CD4-positive, alpha-beta T cell (primary cell): ENCODE measurements around the gene OR5AN1. TPM values are rescaled to one million over a fixed set of nuclear protein-coding genes. Genes with fewer than 3 reads are reported as not detected.

Experiments used
- ATAC-seq: fragments of 200-7000 bp; cut with Tn5 transposase; one replicate; pipeline ENCODE4 v1.10.0; 2022; ENCODE audit warnings: mild to moderate bottlenecking; ENCODE audit not compliant: poor library complexity
- CTCF ChIA-PET: fragments of 350-600 bp; sonication (Branson Sonifier 250); formaldehyde crosslinking; loops from one replicate; lab custom pipeline; 2021; ENCODE audit warnings: antibody characterized with exemption, inconsistent platforms; lab: Charles Lee
- POLR2A ChIA-PET: fragments of 350-600 bp; sonication (Branson Sonifier 250); formaldehyde crosslinking; loops from one replicate; lab custom pipeline; 2021; ENCODE audit warnings: antibody characterized with exemption, inconsistent platforms; lab: Charles Lee
- DNase-seq, 14 experiments: peaks; one replicate each; pipeline ENCODE4 v3.0.0-alpha.2; 2013 to 2020; ENCODE audit warnings: mixed read lengths in 2 of 14
- H3K27ac ChIP-seq, 2 donors: one replicate each; pipeline versions ENCODE4 v1.5.1 to v1.7.0; 2013; ENCODE audit warnings: low read length in 2 of 2, low read depth in 1 of 2, mild to moderate bottlenecking in 1 of 2
- H3K27me3 ChIP-seq, 2 experiments: 1 replicate in 1 of 2; 2 replicates in 1 of 2; pipeline versions ENCODE4 v1.6.1 to v1.7.0; 2013; ENCODE audit warnings: low read length in 2 of 2, control low read depth in 1 of 2, mild to moderate bottlenecking in 1 of 2, moderate library complexity in 1 of 2; ENCODE audit not compliant: insufficient read depth in 2 of 2, control insufficient read depth in 1 of 2
- H3K36me3 ChIP-seq: one replicate; pipeline ENCODE4 v1.6.1; 2013; ENCODE audit warnings: low read length, control low read depth; ENCODE audit not compliant: insufficient read depth
- H3K4me1 ChIP-seq: one replicate; pipeline ENCODE4 v1.6.1; 2013; ENCODE audit warnings: low read length, control low read depth; ENCODE audit not compliant: insufficient read depth
- H3K4me3 ChIP-seq: one replicate; pipeline ENCODE4 v1.5.1; 2013; ENCODE audit warnings: mild to moderate bottlenecking, low read length, moderate library complexity
- H3K9me3 ChIP-seq, 2 experiments: 1 replicate in 1 of 2; 2 replicates in 1 of 2; pipeline versions ENCODE4 v1.6.1 to v1.7.0; 2013; ENCODE audit warnings: low read length in 2 of 2, mild to moderate bottlenecking in 2 of 2, control low read depth in 1 of 2, moderate library complexity in 1 of 2; ENCODE audit not compliant: control insufficient read depth in 1 of 2, insufficient read depth in 1 of 2
- H3K27ac Mint-ChIP-seq: one replicate; pipeline ENCODE4 v1.8.0; 2020; ENCODE audit warnings: mixed read lengths
- H3K27me3 Mint-ChIP-seq: one replicate; pipeline ENCODE4 v1.8.0; 2021; ENCODE audit warnings: mixed read lengths
- H3K36me3 Mint-ChIP-seq: one replicate; pipeline ENCODE4 v1.8.0; 2021; ENCODE audit warnings: low read depth, mixed read lengths
- H3K4me1 Mint-ChIP-seq: one replicate; pipeline ENCODE4 v1.8.0; 2021; ENCODE audit warnings: low read depth, mixed read lengths
- H3K4me3 Mint-ChIP-seq: one replicate; pipeline ENCODE4 v1.8.0; 2020; ENCODE audit warnings: mild to moderate bottlenecking, mixed read lengths
- H3K9me3 Mint-ChIP-seq: one replicate; pipeline ENCODE4 v1.8.0; 2020; ENCODE audit warnings: mixed read lengths
- intact Hi-C, 2 experiments: fragments of 100-400 bp; cut with DNase I in 1 of 2; cut with micrococcal nuclease in 1 of 2; formaldehyde crosslinking; loops; one replicate each; pipeline versions ENCODE4 v1.15.1 to v1.9.0; 2023 to 2025; cut with DNase I, micrococcal nuclease
- polyA plus RNA-seq, 2 donors: library from polyadenylated mRNA; unstranded; fragments of 120-200 nt; gene quantifications; one replicate each; pipeline ENCODE4 v1.2.1, GENCODE V29; 2013
- total RNA-seq, 174 experiments: library from RNA in 2 of 174; stranded (reverse) in 2 of 174; gene quantifications; one replicate each; pipeline ENCODE4 v1.2.3 and lab custom pipeline; 2021 to 2026
- TF ChIP-seq, protein P1 (sequence below): fragments of 200-600 bp; IDR thresholded peaks from one replicate; pipeline ENCODE4 v1.8.0; 2022; ENCODE audit warnings: antibody characterized with exemption, mild to moderate bottlenecking

OR5AN1 gene, protein sequence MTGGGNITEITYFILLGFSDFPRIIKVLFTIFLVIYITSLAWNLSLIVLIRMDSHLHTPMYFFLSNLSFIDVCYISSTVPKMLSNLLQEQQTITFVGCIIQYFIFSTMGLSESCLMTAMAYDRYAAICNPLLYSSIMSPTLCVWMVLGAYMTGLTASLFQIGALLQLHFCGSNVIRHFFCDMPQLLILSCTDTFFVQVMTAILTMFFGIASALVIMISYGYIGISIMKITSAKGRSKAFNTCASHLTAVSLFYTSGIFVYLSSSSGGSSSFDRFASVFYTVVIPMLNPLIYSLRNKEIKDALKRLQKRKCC
- total RNA-seq (not detected), total RNA-seq (lab: John Stamatoyannopoulos, UW) (0 to 0.13 (median 0) reads per million in 172 experiments)
- not detected for polyA plus RNA-seq (2013, experiment 1 of 2)
- under 0.01 TPM for polyA plus RNA-seq (2013, experiment 2 of 2)

DNA sequence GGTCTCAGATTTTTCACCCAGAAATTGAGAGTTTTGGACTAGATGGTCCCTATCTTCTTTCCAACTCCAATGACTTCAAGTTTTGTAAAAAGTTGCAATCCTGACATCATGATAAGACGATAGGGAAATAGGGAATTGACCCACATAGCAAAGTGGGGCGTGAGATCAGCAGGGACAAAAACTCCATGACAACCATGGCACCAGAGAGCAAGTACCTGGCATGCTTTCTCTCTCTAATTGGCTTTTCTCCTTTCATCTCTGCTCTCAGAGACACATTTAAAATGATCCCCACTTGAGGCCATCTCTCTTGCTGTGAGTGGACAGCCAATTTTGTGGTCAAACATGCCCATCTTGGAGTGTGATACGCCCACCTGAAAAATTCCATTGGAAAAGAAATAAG lies at the start of gene OR5AN1:
Gene OR5AN1 (plus strand): TSS at position 301 of the 400 bp plus-strand sequence. CDS start 5,564 bp downstream, outside the sequence.
- no peak for DNase-seq
- peaks cover 0 to 7% of the 10 kb centered on the region in 2 experiments for H3K9me3 ChIP-seq
- H3K4me3 ChIP-seq = no peak within 1 kb of the TSS
- Mint-ChIP-seq H3K36me3 (no peaks in the 10 kb centered on the region), H3K4me3 (no peak within 1 kb of the TSS), H3K9me3 (no peaks in the 10 kb centered on the region), H3K4me1 (no peaks in the 10 kb centered on the region), H3K27ac (no peak within 1 kb of the TSS), H3K27me3 (peaks cover 28% of the 10 kb centered on the region)
- TF ChIP-seq, protein P1, sequence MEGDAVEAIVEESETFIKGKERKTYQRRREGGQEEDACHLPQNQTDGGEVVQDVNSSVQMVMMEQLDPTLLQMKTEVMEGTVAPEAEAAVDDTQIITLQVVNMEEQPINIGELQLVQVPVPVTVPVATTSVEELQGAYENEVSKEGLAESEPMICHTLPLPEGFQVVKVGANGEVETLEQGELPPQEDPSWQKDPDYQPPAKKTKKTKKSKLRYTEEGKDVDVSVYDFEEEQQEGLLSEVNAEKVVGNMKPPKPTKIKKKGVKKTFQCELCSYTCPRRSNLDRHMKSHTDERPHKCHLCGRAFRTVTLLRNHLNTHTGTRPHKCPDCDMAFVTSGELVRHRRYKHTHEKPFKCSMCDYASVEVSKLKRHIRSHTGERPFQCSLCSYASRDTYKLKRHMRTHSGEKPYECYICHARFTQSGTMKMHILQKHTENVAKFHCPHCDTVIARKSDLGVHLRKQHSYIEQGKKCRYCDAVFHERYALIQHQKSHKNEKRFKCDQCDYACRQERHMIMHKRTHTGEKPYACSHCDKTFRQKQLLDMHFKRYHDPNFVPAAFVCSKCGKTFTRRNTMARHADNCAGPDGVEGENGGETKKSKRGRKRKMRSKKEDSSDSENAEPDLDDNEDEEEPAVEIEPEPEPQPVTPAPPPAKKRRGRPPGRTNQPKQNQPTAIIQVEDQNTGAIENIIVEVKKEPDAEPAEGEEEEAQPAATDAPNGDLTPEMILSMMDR = no peak
- ATAC-seq = no peak
- H3K36me3 ChIP-seq = no peaks in the 10 kb centered on the region
- intact Hi-C loops = no loop called here
- H3K27ac ChIP-seq = no peak within 1 kb of the TSS
- ChIA-PET POLR2A (no interaction called here), CTCF (no interaction called here)
- no peaks in the 10 kb centered on the region for H3K4me1 ChIP-seq
- peaks cover 0 to 5% of the 10 kb centered on the region in 2 experiments for H3K27me3 ChIP-seq

DNA sequence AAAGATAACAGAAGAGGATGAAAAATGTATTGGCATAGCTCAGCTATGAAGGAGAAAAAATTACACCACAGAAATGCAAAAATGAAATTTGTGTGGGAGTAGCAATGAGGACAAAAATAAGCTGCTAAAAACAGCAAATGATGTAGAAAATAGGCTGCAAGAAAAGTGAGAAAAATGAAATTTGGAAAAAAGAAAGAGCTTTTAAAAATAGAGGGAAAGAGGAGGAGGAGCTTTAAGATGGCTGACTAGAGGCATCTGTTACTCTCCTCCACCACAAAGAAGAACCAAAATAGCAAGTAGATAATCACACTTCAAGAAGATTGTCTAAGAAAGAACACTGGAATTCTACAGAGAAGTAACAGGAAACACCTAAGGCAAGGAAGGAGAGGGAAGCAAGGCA lies 23.7 kb upstream of the OR5AN1 start:
- H3K9me3 Mint-ChIP-seq = no peaks in the 10 kb centered on the region
- no peak overlapping the region for H3K27ac ChIP-seq
- DNase-seq = no peak
- H3K27ac Mint-ChIP-seq = no peak overlapping the region
- TF ChIP-seq, protein P1 = no peak
- no peak overlapping the region for H3K4me3 ChIP-seq
- H3K9me3 ChIP-seq = no peaks in the 10 kb centered on the region
- H3K27me3 ChIP-seq = peaks cover 0 to 6% of the 10 kb centered on the region in 2 experiments
- no peaks in the 10 kb centered on the region for H3K4me1 ChIP-seq
- H3K4me1 Mint-ChIP-seq = no peaks in the 10 kb centered on the region
- intact Hi-C loops = no loop called here
- ChIA-PET CTCF (no interaction called here), POLR2A (no interaction called here)
- H3K36me3 Mint-ChIP-seq = no peaks in the 10 kb centered on the region
- H3K36me3 ChIP-seq = no peaks in the 10 kb centered on the region
- no peak overlapping the region for H3K4me3 Mint-ChIP-seq
- H3K27me3 Mint-ChIP-seq = peaks cover 53% of the 10 kb centered on the region
- no peak for ATAC-seq

DNA sequence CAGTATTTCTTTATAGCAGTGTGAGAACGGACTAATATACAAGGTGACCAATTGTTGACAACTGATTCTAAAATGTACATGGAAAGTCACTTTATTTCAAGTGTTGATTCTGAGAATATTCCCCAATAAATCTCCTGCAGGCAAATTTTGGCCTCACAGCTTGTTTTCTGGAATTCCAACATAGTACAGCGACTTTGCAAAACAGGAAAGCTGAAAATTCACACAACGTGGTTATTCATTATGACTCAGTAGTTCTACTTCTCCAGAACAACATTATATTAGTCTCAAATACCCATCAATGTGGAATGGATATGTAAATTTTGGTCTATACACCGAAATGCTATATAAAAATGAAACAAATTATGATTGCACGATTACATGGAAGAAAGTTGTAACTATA lies 22.5 kb upstream of the OR5AN1 start:
- Histone ChIP-seq H3K9me3 (no peaks in the 10 kb centered on the region), H3K27ac (no peak overlapping the region), H3K27me3 (peaks cover 0 to 6% of the 10 kb centered on the region in 2 experiments), H3K4me3 (no peak overlapping the region), H3K4me1 (no peaks in the 10 kb centered on the region), H3K36me3 (no peaks in the 10 kb centered on the region)
- H3K27me3 Mint-ChIP-seq = peaks cover 42% of the 10 kb centered on the region
- H3K36me3 Mint-ChIP-seq = no peaks in the 10 kb centered on the region
- no peaks in the 10 kb centered on the region for H3K4me1 Mint-ChIP-seq
- ChIA-PET CTCF (no interaction called here), POLR2A (no interaction called here)
- DNase-seq = no peak
- no peak overlapping the region for H3K27ac Mint-ChIP-seq
- no peak overlapping the region for H3K4me3 Mint-ChIP-seq
- intact Hi-C loops = no loop called here
- TF ChIP-seq, protein P1 = no peak
- no peak for ATAC-seq
- H3K9me3 Mint-ChIP-seq = peaks cover 7% of the 10 kb centered on the region
